Thoracic aorta (tissue), 2 donors: ENCODE data around the gene CEP250. TPM values are rescaled to one million over a fixed set of nuclear protein-coding genes. Genes with fewer than 3 reads are reported as not detected.

Experiments used
- ATAC-seq: fragments of 150-250 bp; one replicate; pipeline ENCODE4 v1.8.0; 2017; ENCODE audit warnings: low read depth; ENCODE audit not compliant: insufficient number of reproducible peaks, low FRiP score
- DNase-seq: peaks from one replicate; pipeline ENCODE4 v3.0.0-alpha.2; 2020; ENCODE audit warnings: low spot score
- H3K27ac ChIP-seq, 2 donors: fragments of 200-600 bp; sonication (generic); 1 replicate in 1 of 2; 2 replicates in 1 of 2; pipeline ENCODE4 v1.5.1; 2016; ENCODE audit warnings: mild to moderate bottlenecking in 2 of 2, moderate library complexity in 2 of 2
- H3K27me3 ChIP-seq: fragments of 200-600 bp; sonication (generic); replicated peaks from 2 replicates; pipeline ENCODE4 v1.6.0; 2016; ENCODE audit warnings: mild to moderate bottlenecking; ENCODE audit not compliant: insufficient read depth
- H3K36me3 ChIP-seq: fragments of 200-600 bp; sonication (generic); one replicate; pipeline ENCODE4 v1.5.1; 2016
- H3K4me1 ChIP-seq, 2 donors: fragments of 200-600 bp; sonication (generic); 1 replicate in 1 of 2; 2 replicates in 1 of 2; pipeline versions ENCODE4 v1.5.1 to v1.6.0; 2016; ENCODE audit warnings: low read depth in 2 of 2, mild to moderate bottlenecking in 1 of 2; ENCODE audit not compliant: control insufficient read depth in 1 of 2
- H3K4me3 ChIP-seq: fragments of 200-600 bp; sonication (generic); 2 replicates; pipeline ENCODE4 v1.5.1; 2016; ENCODE audit warnings: mild to moderate bottlenecking
- H3K9me3 ChIP-seq: fragments of 200-600 bp; sonication (generic); 2 replicates; pipeline ENCODE4 v1.5.1; 2016
- CTCF ChIP-seq: fragments of 200-600 bp; sonication (generic); IDR thresholded peaks from one replicate; pipeline ENCODE4 v1.5.1; 2019; ENCODE audit warnings: antibody characterized with exemption
- total RNA-seq, 2 donors: library from RNA; depleted of rRNA; stranded (reverse); fragments of >200 nt; gene quantifications; one replicate each; pipeline versions ENCODE4 v1.1.0 to v1.2.3, GENCODE V29; 2016

Gene CEP250
- total RNA-seq, 2 donors from 2014 or later = 28.7 to 29.2 TPM

GRCh38 chr20:35458388-35458787 lies 3.0 kb downstream of the CEP250 start:
- peaks cover 3 to 16% of the 10 kb centered on the region in 2 donors for H3K4me1 ChIP-seq
- no peak for TF ChIP-seq CTCF
- no peaks in the 10 kb centered on the region for H3K27me3 ChIP-seq
- DNase-seq (no peak), ATAC-seq (no peak)
- no peaks in the 10 kb centered on the region for H3K9me3 ChIP-seq
- peaks cover 8% of the 10 kb centered on the region for H3K36me3 ChIP-seq
- H3K27ac ChIP-seq = no peak overlapping the region
- H3K4me3 ChIP-seq = no peak overlapping the region

GRCh38 chr20:35461620-35462019 lies 6.2 kb downstream of the CEP250 start:
- TF ChIP-seq CTCF = no peak
- no peaks in the 10 kb centered on the region for H3K9me3 ChIP-seq
- H3K4me3 ChIP-seq = no peak overlapping the region
- DNase-seq (no peak), ATAC-seq (no peak)
- H3K27me3 ChIP-seq = no peaks in the 10 kb centered on the region
- H3K4me1 ChIP-seq = peaks cover 0 to under 1% of the 10 kb centered on the region in 2 donors
- peaks cover 11% of the 10 kb centered on the region for H3K36me3 ChIP-seq
- no peak overlapping the region for H3K27ac ChIP-seq

- Histone ChIP-seq H3K27ac (no peak overlapping the region), H3K9me3 (no peaks in the 10 kb centered on the region), H3K27me3 (no peaks in the 10 kb centered on the region), H3K36me3 (peaks cover 11% of the 10 kb centered on the region), H3K4me3 (no peak overlapping the region), H3K4me1 (no peaks in the 10 kb centered on the region)
- no peak for ATAC-seq
- DNase-seq = no peak
- no peak for TF ChIP-seq CTCF
Observed at GRCh38 chr20:35462351-35462750, 7.0 kb downstream of the CEP250 start.

- no peak for ATAC-seq
- peak; percentile 81 for TF ChIP-seq CTCF
- no peaks in the 10 kb centered on the region for H3K9me3 ChIP-seq
- no peak overlapping the region for H3K27ac ChIP-seq
- DNase-seq = no peak
- H3K27me3 ChIP-seq = no peaks in the 10 kb centered on the region
- no peaks in the 10 kb centered on the region for H3K4me1 ChIP-seq
- H3K4me3 ChIP-seq = no peak overlapping the region
- peaks cover 11% of the 10 kb centered on the region for H3K36me3 ChIP-seq
Observed at GRCh38 chr20:35463455-35464300, 8.3 kb downstream of the CEP250 start.

GRCh38 chr20:35465976-35466375 lies 10.6 kb downstream of the CEP250 start:
- H3K36me3 ChIP-seq = peaks cover 11% of the 10 kb centered on the region
- DNase-seq (no peak), ATAC-seq (no peak)
- H3K27me3 ChIP-seq = no peaks in the 10 kb centered on the region
- H3K9me3 ChIP-seq = no peaks in the 10 kb centered on the region
- no peaks in the 10 kb centered on the region for H3K4me1 ChIP-seq
- H3K4me3 ChIP-seq = no peak overlapping the region
- TF ChIP-seq CTCF = no peak
- no peak overlapping the region for H3K27ac ChIP-seq
